Cerebellar cortex (tissue), 1 donor: ENCODE results near the gene NINL.

Experiments
- DNase-seq: peaks from one replicate; pipeline ENCODE4 v3.0.0-alpha.2; 2015; ENCODE audit warnings: low spot score

The NINL gene

GRCh38 chr20:25500880-25501351 is 84.4 kb downstream of the NINL start:
- DNase-seq: no peak

GRCh38 chr20:25499855-25500434 is 85.4 kb downstream of the NINL start:
- no peak for DNase-seq

GRCh38 chr20:25499031-25499430 is 86.3 kb downstream of the NINL start:
- no peak for DNase-seq

GRCh38 chr20:25498280-25498606 is 87.1 kb downstream of the NINL start:
- DNase-seq: no peak

- no peak for DNase-seq
These were observed 87.6 kb downstream of the NINL start for GRCh38 chr20:25497586-25498279.

GRCh38 chr20:25496968-25497401 is 88.3 kb downstream of the NINL start:
- no peak for DNase-seq

- no peak for DNase-seq
These were observed 89.0 kb downstream of the NINL start for GRCh38 chr20:25496165-25496967.

- no peak for DNase-seq
These were observed 90.0 kb downstream of the NINL start for GRCh38 chr20:25495189-25495824.

GRCh38 chr20:25494506-25495188 is 90.7 kb downstream of the NINL start:
- DNase-seq: no peak

GRCh38 chr20:25493748-25494505 is 91.4 kb downstream of the NINL start:
- no peak for DNase-seq

- no peak for DNase-seq
These were observed 92.2 kb downstream of the NINL start for GRCh38 chr20:25493137-25493536.

- no peak for DNase-seq
These were observed 93.8 kb downstream of the NINL start for GRCh38 chr20:25491446-25492038.

GRCh38 chr20:25490656-25491445 is 94.5 kb downstream of the NINL start:
- DNase-seq: no peak

- DNase-seq: no peak
These were observed 96.0 kb downstream of the NINL start for GRCh38 chr20:25489221-25489871.

GRCh38 chr20:25487975-25488374 is 97.4 kb downstream of the NINL start:
- no peak for DNase-seq

GRCh38 chr20:25487306-25487705 is 98.0 kb downstream of the NINL start:
- DNase-seq: no peak

GRCh38 chr20:25486377-25486776 is 99.0 kb downstream of the NINL start:
- no peak for DNase-seq

- no peak for DNase-seq
These were observed 99.5 kb downstream of the NINL start for GRCh38 chr20:25485872-25486271.

- peak; percentile 71 for DNase-seq
These were observed 100.3 kb downstream of the NINL start for GRCh38 chr20:25484911-25485511.
